ENCODE results near the gene CLSTN3.

Gene CLSTN3

GRCh38 chr12:7189398-7190267, 59.5 kb downstream of the CLSTN3 start, which contains the start of gene PEX5:
PEX5 (plus strand) TSS chr12:7189686; CDS start chr12:7190378, 692 bp downstream.
- DNase-seq (ENCODE audit: low read depth), result peak; percentile 79

GRCh38 chr12:7190268-7191055, 60.3 kb downstream of the CLSTN3 start:
- peak; percentile 1 for DNase-seq (ENCODE audit: low read depth)

GRCh38 chr12:7193674-7194073, 63.5 kb downstream of the CLSTN3 start:
- no peak for DNase-seq (ENCODE audit: low read depth)

GRCh38 chr12:7197841-7198240, 67.7 kb downstream of the CLSTN3 start:
- no peak for DNase-seq (ENCODE audit: low read depth)

GRCh38 chr12:7203109-7203508, 72.9 kb downstream of the CLSTN3 start:
- DNase-seq (ENCODE audit: low read depth), result no peak

- DNase-seq (ENCODE audit: low read depth), result no peak
Measured at GRCh38 chr12:7205091-7205490, 74.9 kb downstream of the CLSTN3 start.

GRCh38 chr12:7206691-7207090, 76.5 kb downstream of the CLSTN3 start:
- no peak for DNase-seq (ENCODE audit: low read depth)

- no peak for DNase-seq (ENCODE audit: low read depth)
Measured at GRCh38 chr12:7207866-7208625, 77.9 kb downstream of the CLSTN3 start.

Measured in activated T-cell treated with anti-CD3 and anti-CD28 coated beads for 24 hours (primary cell).